ENCODE results near the gene BCL11B.

Gene BCL11B

GRCh38 chr14:99185436-99186068, 86.4 kb downstream of the BCL11B start:
- no peak for DNase-seq

- DNase-seq, result no peak
Observed at GRCh38 chr14:99183716-99184115, 88.3 kb downstream of the BCL11B start.

DNA sequence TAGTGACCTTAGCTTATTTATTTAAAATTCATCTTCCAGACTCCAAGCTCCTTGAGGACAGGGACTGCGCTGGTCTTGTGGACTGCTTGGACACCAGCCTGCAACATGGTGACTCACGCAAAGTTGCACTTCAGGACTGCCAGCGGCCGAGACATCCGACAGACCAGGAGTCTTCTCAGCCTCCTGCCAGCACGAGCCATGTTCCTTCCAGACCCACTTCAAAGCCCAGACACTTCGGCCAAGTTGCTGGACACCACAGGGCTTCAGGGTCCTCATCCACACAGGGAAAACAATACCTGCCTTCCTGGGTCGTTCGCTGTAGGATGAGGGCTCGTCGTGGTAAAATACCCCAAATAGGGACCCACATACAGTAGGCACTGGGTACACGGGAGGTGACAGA, 88.7 kb downstream of the BCL11B start:
- no peak for DNase-seq

- no peak for DNase-seq
Observed at GRCh38 chr14:99182548-99183250, 89.3 kb downstream of the BCL11B start.

- no peak for DNase-seq
Observed at GRCh38 chr14:99181804-99182520, 90.0 kb downstream of the BCL11B start.

GRCh38 chr14:99181241-99181640, 90.8 kb downstream of the BCL11B start:
- DNase-seq, result no peak

- DNase-seq, result no peak
Observed at GRCh38 chr14:99179946-99180345, 92.1 kb downstream of the BCL11B start.

GRCh38 chr14:99179506-99179905, 92.5 kb downstream of the BCL11B start:
- no peak for DNase-seq

DNA sequence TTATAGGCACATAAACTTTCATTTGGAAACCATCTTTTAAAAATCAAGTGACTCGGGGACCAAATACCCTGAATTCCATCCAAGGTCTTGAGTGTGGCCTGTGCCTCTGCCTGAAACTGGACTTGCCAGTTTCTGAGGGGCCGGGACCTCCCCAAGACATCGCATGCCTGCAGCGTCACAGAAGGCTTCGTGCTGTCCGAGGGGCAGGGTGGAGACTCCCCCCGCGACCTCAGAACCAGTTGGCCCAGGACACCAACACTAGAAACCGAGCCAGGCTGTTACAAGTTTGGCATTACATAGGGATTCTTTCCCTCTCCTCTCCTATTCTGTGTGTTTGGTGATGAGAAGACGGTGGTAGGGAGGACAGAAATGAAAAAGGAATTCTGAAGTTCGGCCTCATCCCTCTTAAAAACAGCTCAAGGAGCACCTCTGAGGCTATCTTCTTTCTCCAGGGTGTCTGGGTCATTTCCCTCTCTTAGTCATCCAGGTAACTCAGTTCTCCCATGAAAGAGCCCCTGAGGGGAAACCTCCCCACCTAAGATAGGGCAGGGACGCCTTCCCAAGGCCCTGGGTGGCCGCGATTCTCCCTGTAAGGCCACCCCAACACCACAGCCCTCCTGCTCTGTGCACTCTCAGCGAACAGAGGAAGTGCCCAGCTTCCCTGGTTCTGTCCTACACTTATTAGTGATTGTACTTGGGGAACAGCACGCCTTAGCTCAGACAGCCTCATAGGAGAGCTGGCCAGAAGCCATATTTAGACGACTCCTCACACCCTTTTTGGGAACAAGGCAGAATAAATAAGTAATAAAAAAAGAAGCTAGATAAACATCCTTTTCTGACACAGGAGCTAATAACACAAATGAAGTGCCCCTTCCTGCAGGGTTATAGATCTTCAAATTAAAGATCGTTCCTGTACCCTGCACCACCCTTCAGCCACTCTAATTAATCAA, 93.8 kb downstream of the BCL11B start:
- DNase-seq, result no peak

DNA sequence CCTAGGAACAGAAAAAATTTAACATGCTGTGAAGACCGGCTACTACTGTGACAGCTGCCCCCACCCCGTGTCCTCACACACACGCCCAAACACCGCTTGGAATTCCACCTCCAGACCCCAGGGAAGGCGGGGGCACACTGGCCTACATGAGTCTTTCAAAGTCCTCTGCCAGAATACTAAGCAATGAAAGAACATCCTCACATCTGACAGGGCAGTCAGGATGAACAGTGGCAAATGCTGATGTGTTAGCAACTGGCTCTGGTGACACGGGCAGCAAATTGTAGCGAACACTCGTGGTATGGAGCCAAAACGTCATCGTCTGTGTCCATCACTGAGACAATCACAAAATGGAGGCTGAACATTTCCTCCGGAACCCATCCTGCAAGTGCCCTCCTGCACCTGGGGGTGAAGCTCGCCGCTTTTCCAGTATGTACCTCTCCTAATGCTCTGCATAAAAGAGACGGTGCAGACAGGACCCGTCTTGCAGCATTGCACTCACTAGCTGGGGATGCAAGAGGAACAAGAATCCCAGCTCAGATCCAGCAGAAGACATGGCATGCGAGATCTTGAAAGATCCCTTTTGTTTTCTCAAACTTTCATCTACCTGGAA, 94.8 kb downstream of the BCL11B start:
- DNase-seq, result no peak

DNA sequence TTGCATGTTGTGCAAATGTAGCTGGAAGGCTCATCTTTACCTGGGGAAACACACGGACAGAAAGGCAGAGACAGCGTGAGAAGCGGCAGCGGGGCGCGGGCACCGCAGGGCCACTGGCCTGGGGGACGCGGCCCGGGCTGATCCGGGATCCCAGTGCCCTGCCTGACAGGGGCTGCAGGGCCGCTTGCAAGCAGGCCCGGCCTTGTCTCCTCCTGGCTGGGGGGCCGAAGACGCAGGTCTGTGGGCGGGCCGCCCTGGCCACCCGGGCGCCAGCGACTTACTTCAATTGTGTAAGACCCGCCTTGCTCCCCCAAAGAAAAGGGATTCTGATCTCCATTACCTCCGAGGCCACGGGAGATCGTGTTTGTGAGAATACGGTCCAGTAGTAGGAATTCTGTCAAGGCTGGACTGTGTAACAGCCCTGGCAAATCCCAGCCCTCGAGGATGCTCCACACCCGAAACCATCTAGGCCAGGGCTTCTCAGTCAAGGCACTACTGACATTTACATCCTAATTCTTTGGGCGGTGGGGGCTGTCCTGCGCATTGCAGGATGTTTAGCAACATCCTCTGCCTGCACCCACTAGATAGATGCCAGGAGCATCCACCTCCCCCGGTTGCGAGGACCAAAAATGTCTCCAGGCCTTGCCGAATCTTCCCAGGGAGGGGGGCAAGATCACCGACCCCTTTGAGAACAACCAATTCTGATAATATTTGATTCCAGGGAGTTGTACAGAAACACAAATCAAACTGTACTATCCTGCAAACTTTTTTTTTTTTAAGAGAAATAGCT, 95.6 kb downstream of the BCL11B start:
- DNase-seq, result no peak

- DNase-seq, result no peak
Observed at GRCh38 chr14:99175331-99176155, 96.5 kb downstream of the BCL11B start.

DNA sequence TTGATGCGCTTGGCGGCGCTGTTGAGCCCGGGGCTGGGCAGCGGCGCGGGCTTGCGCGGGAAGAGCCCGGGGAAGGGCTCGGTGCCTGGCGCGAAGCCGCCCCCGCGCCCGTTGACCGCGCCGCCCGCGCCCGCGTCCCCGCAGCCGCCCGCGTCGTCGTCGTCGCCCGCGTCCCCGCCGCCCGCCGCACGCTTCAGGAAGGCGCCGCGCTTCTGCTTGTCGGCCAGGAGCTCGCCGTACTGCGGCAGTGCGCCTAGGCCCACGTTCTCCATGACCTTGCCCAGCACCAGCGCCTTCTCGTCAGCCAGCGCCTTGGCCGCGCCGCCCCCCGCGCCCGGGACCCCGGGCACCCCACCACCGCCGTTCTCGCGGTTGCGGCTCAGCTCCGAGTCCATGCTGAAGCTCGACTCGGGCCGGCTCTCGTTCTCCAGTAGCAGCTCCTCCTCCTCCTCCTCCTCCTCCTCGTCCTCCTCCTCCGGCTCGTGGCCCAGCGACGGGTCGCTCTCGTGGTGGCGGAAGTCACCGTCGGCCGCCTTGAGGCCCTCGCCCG, 97.2 kb downstream of the BCL11B start:
- no peak for DNase-seq

- DNase-seq, result no peak
Observed at GRCh38 chr14:99174081-99174769, 97.8 kb downstream of the BCL11B start.

GRCh38 chr14:99173506-99173905, 98.5 kb downstream of the BCL11B start:
- no peak for DNase-seq

DNA sequence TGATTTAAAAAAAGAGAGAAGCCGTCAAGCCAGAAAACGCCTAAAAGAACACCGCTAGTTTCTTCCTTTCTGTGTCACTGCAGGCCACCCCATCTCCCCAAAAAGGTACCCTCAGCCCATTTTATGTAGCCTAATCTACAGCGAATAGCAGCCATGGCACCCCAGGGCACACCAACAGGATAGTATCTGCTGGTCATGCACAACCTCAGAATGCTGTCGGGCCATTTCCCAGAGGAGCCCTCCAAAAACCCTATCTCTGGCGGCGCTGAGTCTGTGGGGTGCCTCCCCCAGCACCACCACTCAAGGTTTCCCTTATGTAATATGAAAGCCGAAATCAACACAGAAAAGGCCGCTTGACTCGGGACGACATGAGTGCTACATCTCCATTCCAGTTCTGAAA, 98.9 kb downstream of the BCL11B start:
- DNase-seq, result no peak

GRCh38 chr14:99171396-99171795, 100.6 kb downstream of the BCL11B start:
- DNase-seq, result no peak

- no peak for DNase-seq
Observed at GRCh38 chr14:99169776-99170356, 102.1 kb downstream of the BCL11B start.

Measured in amygdala (tissue), 56 donors.